MCF 10A (cell line): ENCODE measurements around the gene GIT1. TPM values are rescaled to one million over a fixed set of nuclear protein-coding genes. Genes with fewer than 3 reads are reported as not detected.

Experiments used
- BruUV-seq: library from RNA; stranded (reverse); fragments of 400-500 nt; replicated peaks from 2 replicates; lab custom pipeline; 2021; lab: Mats Ljungman, UMichigan
- CTCF ChIA-PET: fragments of 300-600 bp; sonication (Branson Sonifier 250); formaldehyde crosslinking; extraction: SDS; loops from one replicate; lab custom pipeline; 2021; ENCODE audit warnings: antibody characterized with exemption, inconsistent platforms; lab: Yijun Ruan, JAX
- POLR2A ChIA-PET: fragments of 300-600, 350-650 bp; sonication (Branson Sonifier 250); formaldehyde crosslinking; extraction: SDS; loops from one replicate; lab custom pipeline; 2020; ENCODE audit warnings: antibody characterized with exemption, inconsistent platforms; lab: Yijun Ruan, JAX
- DNase-seq: peaks from one replicate; pipeline ENCODE4 v3.0.0-alpha.2; 2018; ENCODE audit not compliant: unreplicated experiment
- H3K27ac Mint-ChIP-seq: one replicate; pipeline ENCODE4 v1.8.0; 2022; ENCODE audit warnings: mild to moderate bottlenecking, low read depth, mixed read lengths; ENCODE audit not compliant: unreplicated experiment
- H3K27me3 Mint-ChIP-seq: one replicate; pipeline ENCODE4 v1.8.0; 2022; ENCODE audit warnings: mixed read lengths; ENCODE audit not compliant: insufficient read depth, unreplicated experiment
- H3K36me3 Mint-ChIP-seq: one replicate; pipeline ENCODE4 v1.8.0; 2022; ENCODE audit warnings: mild to moderate bottlenecking, moderate library complexity, mixed read lengths; ENCODE audit not compliant: insufficient read depth, unreplicated experiment
- H3K4me1 Mint-ChIP-seq: one replicate; pipeline ENCODE4 v1.8.0; 2022; ENCODE audit warnings: mixed read lengths; ENCODE audit not compliant: insufficient read depth, unreplicated experiment
- H3K4me3 Mint-ChIP-seq: one replicate; pipeline ENCODE4 v1.8.0; 2022; ENCODE audit warnings: mild to moderate bottlenecking, moderate library complexity, mixed read lengths; ENCODE audit not compliant: unreplicated experiment
- H3K9me3 Mint-ChIP-seq: one replicate; pipeline ENCODE4 v1.8.0; 2022; ENCODE audit warnings: mixed read lengths; ENCODE audit not compliant: unreplicated experiment
- CTCF ChIP-seq: fragments of 200-600 bp; IDR thresholded peaks from one replicate; pipeline ENCODE4 v1.8.0; 2022; ENCODE audit warnings: antibody characterized with exemption, mild to moderate bottlenecking; ENCODE audit not compliant: unreplicated experiment
- intact Hi-C: fragments of 100-400 bp; cut with micrococcal nuclease; formaldehyde crosslinking; loops from 2 replicates; pipeline ENCODE4 v1.14.1; 2022
- total RNA-seq: library from RNA; stranded (reverse); gene quantifications from 2 replicates; pipeline ENCODE4 v1.2.3, GENCODE V29; 2022

The GIT1 gene
- total RNA-seq, 1 experiment from 2014 or later: 49.0 TPM

GRCh38 chr17:29567554-29568330 lies 21.7 kb downstream of the GIT1 start:
- peak; percentile 32 for TF ChIP-seq CTCF
- no peaks in the 10 kb centered on the region for H3K9me3 Mint-ChIP-seq
- peak overlapping the region; percentile 78 for H3K27ac Mint-ChIP-seq
- intact Hi-C loops: loop anchor here (2.0 kb wide), 1 partner anchor 23 kb away; no protein-coding TSS in a partner anchor
- peaks cover 9% of the 10 kb centered on the region for H3K36me3 Mint-ChIP-seq
- peaks cover 14% of the 10 kb centered on the region for H3K4me1 Mint-ChIP-seq
- POLR2A ChIA-PET: interaction anchor here (0.6 to 5.8 kb wide), 20 partner anchors 12 to 423 kb away, joined by 3 to 43 read pairs (median 4); partner anchors contain the start of genes ANKRD13B, NUFIP2, SSH2 and TAOK1
- H3K27me3 Mint-ChIP-seq: no peaks in the 10 kb centered on the region
- BruUV-seq: TSS peak; percentile 32
- peak; percentile 59 for DNase-seq
- peak overlapping the region; percentile 80 for H3K4me3 Mint-ChIP-seq
- CTCF ChIA-PET: interaction anchor here (0.5 to 9.2 kb wide), 7 partner anchors 14 to 632 kb away, joined by 3 to 57 read pairs (median 3); partner anchors contain the start of gene ANKRD13B

- intact Hi-C loops: no loop called here
- Mint-ChIP-seq H3K36me3 (peaks cover 9% of the 10 kb centered on the region), H3K27ac (peak overlapping the region; percentile 78), H3K4me1 (peaks cover 14% of the 10 kb centered on the region), H3K9me3 (no peaks in the 10 kb centered on the region), H3K4me3 (peak overlapping the region; percentile 80), H3K27me3 (no peaks in the 10 kb centered on the region)
- POLR2A ChIA-PET: interaction anchor here (0.6 to 5.8 kb wide), 15 partner anchors 12 to 391 kb away, joined by 3 to 43 read pairs (median 4); partner anchors contain the start of genes ANKRD13B, SSH2 and TAOK1
- DNase-seq: no peak
- no peak for TF ChIP-seq CTCF
- BruUV-seq: no TSS peak
- CTCF ChIA-PET: interaction anchor here (0.6 to 9.2 kb wide), 5 partner anchors 14 to 451 kb away, joined by 3 to 57 read pairs (median 5); partner anchors contain the start of gene ANKRD13B
Observed at GRCh38 chr17:29567304-29567553, 22.2 kb downstream of the GIT1 start.

GRCh38 chr17:29566473-29567303 lies 22.8 kb downstream of the GIT1 start, which contains the start of gene ABHD15:
Gene ABHD15, minus strand, starts transcription at chr17:29567037. Its CDS starts 71 bp downstream, at chr17:29566966.
- Mint-ChIP-seq H3K27me3 (no peaks in the 10 kb centered on the region), H3K4me1 (peaks cover 14% of the 10 kb centered on the region), H3K27ac (peak within 1 kb of the TSS; percentile 78), H3K9me3 (no peaks in the 10 kb centered on the region), H3K4me3 (peak within 1 kb of the TSS; percentile 80), H3K36me3 (peaks cover 9% of the 10 kb centered on the region)
- ChIA-PET CTCF (interaction anchor here (0.6 to 9.2 kb wide), 8 partner anchors 15 to 599 kb away, joined by 3 to 57 read pairs (median 3); partner anchors contain the start of gene ANKRD13B), POLR2A (interaction anchor here (1.1 to 5.8 kb wide), 12 partner anchors 11 to 391 kb away, joined by 3 to 43 read pairs (median 6); partner anchors contain the start of genes ANKRD13B, SSH2 and TAOK1)
- peak; percentile 54 for DNase-seq
- BruUV-seq: no TSS peak
- intact Hi-C loops: no loop called here
- TF ChIP-seq CTCF: no peak
